OCI-LY1 (cell line): ENCODE data around the gene ANKRD33B.

Experiments used
- H2AFZ ChIP-seq: fragments of 200-600 bp; sonication (generic), shearing (Covaris generic); 2 replicates; pipeline ENCODE4 v1.6.0; 2014; ENCODE audit warnings: antibody characterized with exemption, mild to moderate bottlenecking, low read length
- H3F3A ChIP-seq: fragments of 200-600 bp; sonication (generic), shearing (Covaris generic); 2 replicates; pipeline ENCODE4 v1.6.0; 2014; ENCODE audit warnings: mild to moderate bottlenecking, antibody characterized with exemption, low read length, moderate library complexity; ENCODE audit not compliant: insufficient read depth
- H3K27ac ChIP-seq: fragments of 200-600 bp; sonication (generic); 2 replicates; pipeline ENCODE4 v1.5.1; 2014; ENCODE audit warnings: low read length, mixed run types, mild to moderate bottlenecking, low read depth; ENCODE audit not compliant: poor library complexity, severe bottlenecking
- H3K27me3 ChIP-seq: fragments of 200-600 bp; sonication (generic); 2 replicates; pipeline ENCODE4 v1.6.0; 2014; ENCODE audit warnings: antibody characterized with exemption, mild to moderate bottlenecking, low read length, moderate library complexity; ENCODE audit not compliant: insufficient read depth
- H3K36me3 ChIP-seq: fragments of 200-600 bp; sonication (generic); 2 replicates; pipeline ENCODE4 v1.6.1; 2014; ENCODE audit warnings: mild to moderate bottlenecking, antibody characterized with exemption, low read length, moderate library complexity, mixed read lengths; ENCODE audit not compliant: insufficient read depth
- H3K4me1 ChIP-seq: fragments of 200-600 bp; sonication (generic); 2 replicates; pipeline ENCODE4 v1.5.1; 2014; ENCODE audit warnings: mild to moderate bottlenecking, low read length, moderate library complexity; ENCODE audit not compliant: insufficient read depth, severe bottlenecking
- H3K4me2 ChIP-seq: fragments of 200-600 bp; sonication (generic), shearing (Covaris generic); 2 replicates; pipeline ENCODE4 v1.6.1; 2014; ENCODE audit warnings: low read length
- H3K4me3 ChIP-seq: fragments of 200-600 bp; sonication (generic); 2 replicates; pipeline ENCODE4 v1.5.1; 2014; ENCODE audit warnings: low read length, low read depth, mild to moderate bottlenecking, mixed read lengths; ENCODE audit not compliant: poor library complexity, severe bottlenecking
- H3K79me2 ChIP-seq: fragments of 200-600 bp; shearing (Covaris generic); 2 replicates; pipeline ENCODE4 v1.6.1; 2016; ENCODE audit warnings: mixed run types, low read length, mixed read lengths; ENCODE audit not compliant: insufficient read depth
- H3K9ac ChIP-seq: fragments of 200-600 bp; sonication (generic), shearing (Covaris generic); 2 replicates; pipeline ENCODE4 v1.6.1; 2014; ENCODE audit warnings: mild to moderate bottlenecking, low read length, mixed read lengths
- H3K9me2 ChIP-seq: fragments of 200-600 bp; sonication (generic), shearing (Covaris generic); 2 replicates; pipeline ENCODE4 v1.6.1; 2014; ENCODE audit warnings: low read depth, mild to moderate bottlenecking, low read length, mixed read lengths
- H3K9me3 ChIP-seq: fragments of 200-600 bp; shearing (Covaris generic); 2 replicates; pipeline ENCODE4 v1.6.1; 2014; ENCODE audit warnings: low read length, mixed read lengths
- H4K20me1 ChIP-seq: fragments of 200-600 bp; sonication (generic), shearing (Covaris generic); 2 replicates; pipeline ENCODE4 v1.6.0; 2016; ENCODE audit warnings: mild to moderate bottlenecking, low read length; ENCODE audit not compliant: insufficient read depth
- EZH2 ChIP-seq: fragments of 200-600 bp; sonication (generic), shearing (Covaris generic); IDR thresholded peaks from 2 replicates; pipeline ENCODE4 v1.8.0; 2017; ENCODE audit warnings: borderline replicate concordance, mixed run types, mild to moderate bottlenecking, antibody characterized with exemption, low read length, moderate library complexity, mixed read lengths
- TF ChIP-seq, protein P1 (sequence below): fragments of 200-600 bp; sonication (generic), shearing (Covaris generic); IDR thresholded peaks from 2 replicates; pipeline ENCODE4 v1.5.1; 2017; ENCODE audit warnings: mild to moderate bottlenecking, antibody characterized with exemption, low read length, moderate library complexity, mixed read lengths

Gene ANKRD33B

DNA sequence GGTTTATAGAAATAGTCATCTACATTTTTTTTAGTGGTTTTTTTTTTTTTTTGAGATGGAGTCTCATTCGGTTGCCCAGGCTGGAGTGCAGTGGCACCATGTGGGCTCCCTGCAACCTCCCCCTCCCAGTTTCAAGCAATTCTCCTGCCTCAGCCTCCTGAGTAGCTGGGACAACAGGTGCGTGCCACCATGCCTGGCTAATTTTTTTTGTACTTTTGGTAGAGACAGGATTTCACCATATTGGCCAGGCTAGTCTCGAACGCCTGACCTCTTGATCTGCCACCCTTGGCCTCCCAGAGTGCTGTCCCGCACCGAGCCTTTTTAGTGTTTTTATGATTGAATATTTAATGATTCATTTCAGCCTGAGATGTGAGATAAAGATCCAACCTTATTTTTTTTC, 27.3 kb downstream of the ANKRD33B start:
- Histone ChIP-seq H3K9me2 (no peaks in the 10 kb centered on the region), H3F3A (no peaks in the 10 kb centered on the region), H3K79me2 (no peaks in the 10 kb centered on the region), H3K9me3 (no peaks in the 10 kb centered on the region), H3K36me3 (no peaks in the 10 kb centered on the region), H3K4me1 (no peaks in the 10 kb centered on the region), H2AFZ (no peak overlapping the region), H3K4me3 (no peak overlapping the region), H4K20me1 (no peaks in the 10 kb centered on the region), H3K27me3 (no peaks in the 10 kb centered on the region), H3K9ac (no peak overlapping the region), H3K4me2 (no peak overlapping the region), H3K27ac (no peak overlapping the region)
- TF ChIP-seq, protein P1, sequence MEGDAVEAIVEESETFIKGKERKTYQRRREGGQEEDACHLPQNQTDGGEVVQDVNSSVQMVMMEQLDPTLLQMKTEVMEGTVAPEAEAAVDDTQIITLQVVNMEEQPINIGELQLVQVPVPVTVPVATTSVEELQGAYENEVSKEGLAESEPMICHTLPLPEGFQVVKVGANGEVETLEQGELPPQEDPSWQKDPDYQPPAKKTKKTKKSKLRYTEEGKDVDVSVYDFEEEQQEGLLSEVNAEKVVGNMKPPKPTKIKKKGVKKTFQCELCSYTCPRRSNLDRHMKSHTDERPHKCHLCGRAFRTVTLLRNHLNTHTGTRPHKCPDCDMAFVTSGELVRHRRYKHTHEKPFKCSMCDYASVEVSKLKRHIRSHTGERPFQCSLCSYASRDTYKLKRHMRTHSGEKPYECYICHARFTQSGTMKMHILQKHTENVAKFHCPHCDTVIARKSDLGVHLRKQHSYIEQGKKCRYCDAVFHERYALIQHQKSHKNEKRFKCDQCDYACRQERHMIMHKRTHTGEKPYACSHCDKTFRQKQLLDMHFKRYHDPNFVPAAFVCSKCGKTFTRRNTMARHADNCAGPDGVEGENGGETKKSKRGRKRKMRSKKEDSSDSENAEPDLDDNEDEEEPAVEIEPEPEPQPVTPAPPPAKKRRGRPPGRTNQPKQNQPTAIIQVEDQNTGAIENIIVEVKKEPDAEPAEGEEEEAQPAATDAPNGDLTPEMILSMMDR = no peak
- TF ChIP-seq EZH2 = no peak

DNA sequence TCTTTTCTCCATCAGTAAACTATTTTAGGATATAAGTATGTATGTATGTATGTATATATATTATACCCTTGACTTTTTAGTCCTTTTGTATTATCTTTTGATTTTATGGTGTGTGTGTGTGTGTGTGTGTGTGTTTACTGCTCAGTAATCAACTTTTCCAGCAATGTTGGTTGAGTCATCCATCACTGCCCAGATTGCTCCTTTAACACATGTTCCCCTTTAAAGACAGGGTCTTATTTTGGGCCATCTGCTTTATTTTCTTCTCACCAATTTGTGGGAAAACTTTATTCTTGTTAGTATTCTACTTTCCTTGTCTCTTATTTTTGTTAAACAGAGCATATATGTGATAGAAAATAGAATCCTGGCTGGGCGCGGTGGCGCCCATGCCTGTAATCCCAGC, 28.1 kb downstream of the ANKRD33B start:
- Histone ChIP-seq H3K9me2 (no peaks in the 10 kb centered on the region), H3K9ac (no peak overlapping the region), H3K9me3 (no peaks in the 10 kb centered on the region), H2AFZ (no peak overlapping the region), H3F3A (no peaks in the 10 kb centered on the region), H3K4me2 (no peak overlapping the region), H3K79me2 (no peaks in the 10 kb centered on the region), H3K36me3 (no peaks in the 10 kb centered on the region), H3K4me3 (no peak overlapping the region), H4K20me1 (no peaks in the 10 kb centered on the region), H3K4me1 (no peaks in the 10 kb centered on the region), H3K27me3 (no peaks in the 10 kb centered on the region), H3K27ac (no peak overlapping the region)
- TF ChIP-seq, protein P1 = no peak
- TF ChIP-seq EZH2 = no peak

DNA sequence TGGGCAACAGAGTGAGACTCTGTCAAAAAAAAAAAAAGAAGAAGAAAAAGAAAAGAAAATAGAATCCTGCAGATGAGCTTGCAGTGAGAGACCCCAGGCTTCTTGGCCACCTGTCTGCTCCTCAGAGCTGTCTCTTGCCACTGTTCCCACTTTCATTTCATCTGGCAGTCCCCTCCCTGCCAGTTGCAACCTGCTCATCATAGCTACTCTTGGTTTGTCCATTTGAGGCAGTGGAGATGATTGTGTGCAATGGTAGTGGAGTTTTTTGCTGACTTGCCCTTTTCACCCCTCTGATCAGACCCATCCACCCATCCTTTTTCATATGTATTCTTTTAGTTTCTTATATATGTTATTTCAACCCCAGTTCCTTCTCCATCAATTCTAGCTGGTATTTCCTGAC, 28.7 kb downstream of the ANKRD33B start:
- Histone ChIP-seq H3K9ac (no peak overlapping the region), H3K9me3 (no peaks in the 10 kb centered on the region), H3K36me3 (no peaks in the 10 kb centered on the region), H3K4me2 (no peak overlapping the region), H2AFZ (no peak overlapping the region), H3F3A (no peaks in the 10 kb centered on the region), H3K27me3 (no peaks in the 10 kb centered on the region), H3K27ac (no peak overlapping the region), H3K79me2 (no peaks in the 10 kb centered on the region), H3K4me3 (no peak overlapping the region), H3K9me2 (no peaks in the 10 kb centered on the region), H4K20me1 (no peaks in the 10 kb centered on the region), H3K4me1 (no peaks in the 10 kb centered on the region)
- no peak for TF ChIP-seq EZH2
- TF ChIP-seq, protein P1 = no peak
